Stimulated activated naive CD8-positive, alpha-beta T cell treated with anti-CD3 and anti-CD28 coated beads, Interleukin-15, amount 100 ng/mL, for 72 hours (primary cell): Measurements from ENCODE around the gene INPP5A.
"Not testable (repeated sequence)": the region's sequence is repeated elsewhere in the genome, so short reads cannot be mapped to it uniquely, and the experiment has no call there.

Experiments used
- ATAC-seq: fragments of 150-1000 bp; cut with Tn5 transposase; 2 replicates; pipeline ENCODE4 v1.10.0; 2021; ENCODE audit warnings: mild to moderate bottlenecking, moderate library complexity
- DNase-seq, 2 donors: peaks; one replicate each; pipeline ENCODE4 v3.0.0; 2021 to 2022
- H3K27ac Mint-ChIP-seq, 2 donors: one replicate each; pipeline ENCODE4 v1.8.0; 2022; ENCODE audit warnings: mild to moderate bottlenecking in 2 of 2, mixed read lengths in 2 of 2, moderate library complexity in 2 of 2
- H3K27me3 Mint-ChIP-seq: one replicate; pipeline ENCODE4 v1.8.0; 2022; ENCODE audit warnings: mixed read lengths
- H3K4me1 Mint-ChIP-seq: one replicate; pipeline ENCODE4 v1.8.0; 2022; ENCODE audit warnings: mild to moderate bottlenecking, mixed read lengths
- H3K4me3 Mint-ChIP-seq, 2 donors: one replicate each; pipeline ENCODE4 v1.8.0; 2022; ENCODE audit warnings: mild to moderate bottlenecking in 2 of 2, mixed read lengths in 2 of 2, moderate library complexity in 1 of 2
- H3K9me3 Mint-ChIP-seq, 2 donors: one replicate each; pipeline ENCODE4 v1.8.0; 2022; ENCODE audit warnings: mixed read lengths in 2 of 2

Gene INPP5A

GRCh38 chr10:132793871-132794849, 256.6 kb downstream of the INPP5A start:
- Mint-ChIP-seq H3K27me3 (peaks cover 43% of the 10 kb centered on the region), H3K9me3 (no peaks in the 10 kb centered on the region), H3K4me1 (no peaks in the 10 kb centered on the region), H3K4me3 (no peak overlapping the region), H3K27ac (no peak overlapping the region)
- ATAC-seq (no peak), DNase-seq (no peak)

GRCh38 chr10:132796846-132797245, 259.3 kb downstream of the INPP5A start:
- no peak overlapping the region for H3K4me3 Mint-ChIP-seq
- H3K27ac Mint-ChIP-seq, result no peak overlapping the region
- DNase-seq, result no peak

GRCh38 chr10:132797986-132798385, 260.4 kb downstream of the INPP5A start:
- not testable (repeated sequence) for DNase-seq, H3K4me3 Mint-ChIP-seq, H3K9me3 Mint-ChIP-seq, H3K27ac Mint-ChIP-seq, ATAC-seq, H3K4me1 Mint-ChIP-seq
- H3K27me3 Mint-ChIP-seq, result peaks cover 14% of the 10 kb centered on the region

More at GRCh38 chr10:132796846-132797245, 259.3 kb downstream of the INPP5A start:
- ATAC-seq, result no peak
- H3K4me1 Mint-ChIP-seq, result no peaks in the 10 kb centered on the region
- peaks cover 18% of the 10 kb centered on the region for H3K27me3 Mint-ChIP-seq
- no peaks in the 10 kb centered on the region for H3K9me3 Mint-ChIP-seq

- ATAC-seq, result no peak
- H3K27ac Mint-ChIP-seq, result no peak overlapping the region
- no peaks in the 10 kb centered on the region for H3K4me1 Mint-ChIP-seq
- no peaks in the 10 kb centered on the region for H3K9me3 Mint-ChIP-seq
- no peak overlapping the region for H3K4me3 Mint-ChIP-seq
- DNase-seq, result no peak
- H3K27me3 Mint-ChIP-seq, result peaks cover 10% of the 10 kb centered on the region
Observed at GRCh38 chr10:132798403-132798802, 260.8 kb downstream of the INPP5A start.

GRCh38 chr10:132798876-132799275, 261.3 kb downstream of the INPP5A start:
- ATAC-seq, result no peak
- no peaks in the 10 kb centered on the region for H3K9me3 Mint-ChIP-seq
- H3K27me3 Mint-ChIP-seq, result peaks cover 9% of the 10 kb centered on the region
- no peaks in the 10 kb centered on the region for H3K4me1 Mint-ChIP-seq
- no peak overlapping the region for H3K27ac Mint-ChIP-seq
- H3K4me3 Mint-ChIP-seq, result no peak overlapping the region
- no peak for DNase-seq

GRCh38 chr10:132799865-132800264, 262.3 kb downstream of the INPP5A start:
- ATAC-seq, result no peak
- DNase-seq, result no peak
- Mint-ChIP-seq H3K9me3 (no peaks in the 10 kb centered on the region), H3K4me1 (no peaks in the 10 kb centered on the region), H3K27me3 (peaks cover 3% of the 10 kb centered on the region), H3K4me3 (no peak overlapping the region), H3K27ac (no peak overlapping the region)

GRCh38 chr10:132802048-132802447, 264.5 kb downstream of the INPP5A start:
- H3K9me3 Mint-ChIP-seq, result no peaks in the 10 kb centered on the region
- no peaks in the 10 kb centered on the region for H3K4me1 Mint-ChIP-seq
- no peak overlapping the region for H3K27ac Mint-ChIP-seq
- no peak overlapping the region for H3K4me3 Mint-ChIP-seq
- no peak for ATAC-seq
- no peak for DNase-seq
- H3K27me3 Mint-ChIP-seq, result no peaks in the 10 kb centered on the region

- Mint-ChIP-seq H3K9me3 (no peaks in the 10 kb centered on the region), H3K4me1 (no peaks in the 10 kb centered on the region), H3K27me3 (no peaks in the 10 kb centered on the region), H3K27ac (no peak overlapping the region), H3K4me3 (no peak overlapping the region)
- no peak for ATAC-seq
- DNase-seq, result no peak
Observed at GRCh38 chr10:132802694-132803320, 265.2 kb downstream of the INPP5A start.

- H3K4me3 Mint-ChIP-seq, result no peak overlapping the region
- no peaks in the 10 kb centered on the region for H3K9me3 Mint-ChIP-seq
- no peak overlapping the region for H3K27ac Mint-ChIP-seq
- no peaks in the 10 kb centered on the region for H3K27me3 Mint-ChIP-seq
- no peaks in the 10 kb centered on the region for H3K4me1 Mint-ChIP-seq
- ATAC-seq (peak; percentile 37), DNase-seq (no peak)
Observed at GRCh38 chr10:132803416-132804210, 266.0 kb downstream of the INPP5A start.

GRCh38 chr10:132804287-132804686, 266.7 kb downstream of the INPP5A start:
- no peak overlapping the region for H3K4me3 Mint-ChIP-seq
- DNase-seq (no peak), ATAC-seq (no peak)
- H3K4me1 Mint-ChIP-seq, result no peaks in the 10 kb centered on the region
- no peaks in the 10 kb centered on the region for H3K9me3 Mint-ChIP-seq
- no peak overlapping the region for H3K27ac Mint-ChIP-seq
- H3K27me3 Mint-ChIP-seq, result no peaks in the 10 kb centered on the region

GRCh38 chr10:132804785-132805426, 267.3 kb downstream of the INPP5A start:
- Mint-ChIP-seq H3K27ac (no peak overlapping the region), H3K4me1 (no peaks in the 10 kb centered on the region), H3K4me3 (no peak overlapping the region), H3K27me3 (no peaks in the 10 kb centered on the region), H3K9me3 (no peaks in the 10 kb centered on the region)
- ATAC-seq, result no peak
- DNase-seq, result no peak

- no peak for DNase-seq
- Mint-ChIP-seq H3K27ac (no peak overlapping the region), H3K4me3 (no peak overlapping the region), H3K9me3 (no peaks in the 10 kb centered on the region), H3K4me1 (no peaks in the 10 kb centered on the region), H3K27me3 (peaks cover 2% of the 10 kb centered on the region)
- ATAC-seq, result no peak
Observed at GRCh38 chr10:132805599-132805998, 268.0 kb downstream of the INPP5A start.

- H3K4me3 Mint-ChIP-seq, result no peak overlapping the region
- no peak for DNase-seq
- H3K4me1 Mint-ChIP-seq, result no peaks in the 10 kb centered on the region
- no peaks in the 10 kb centered on the region for H3K9me3 Mint-ChIP-seq
- H3K27me3 Mint-ChIP-seq, result peaks cover 7% of the 10 kb centered on the region
- ATAC-seq, result no peak
- H3K27ac Mint-ChIP-seq, result no peak overlapping the region
Observed at GRCh38 chr10:132806110-132806509, 268.5 kb downstream of the INPP5A start.

GRCh38 chr10:132806561-132807003, 269.0 kb downstream of the INPP5A start:
- no peak for ATAC-seq
- no peak overlapping the region for H3K27ac Mint-ChIP-seq
- no peak overlapping the region for H3K4me3 Mint-ChIP-seq
- H3K27me3 Mint-ChIP-seq, result peaks cover 8% of the 10 kb centered on the region
- no peaks in the 10 kb centered on the region for H3K9me3 Mint-ChIP-seq
- no peak for DNase-seq
- H3K4me1 Mint-ChIP-seq, result no peaks in the 10 kb centered on the region

- no peaks in the 10 kb centered on the region for H3K4me1 Mint-ChIP-seq
- ATAC-seq (no peak), DNase-seq (no peak)
- H3K4me3 Mint-ChIP-seq, result no peak overlapping the region
- no peaks in the 10 kb centered on the region for H3K9me3 Mint-ChIP-seq
- H3K27ac Mint-ChIP-seq, result no peak overlapping the region
- H3K27me3 Mint-ChIP-seq, result peaks cover 8% of the 10 kb centered on the region
Observed at GRCh38 chr10:132807621-132808049, 270.0 kb downstream of the INPP5A start.
